ENCODE data around the gene RNF144A. TPM values are rescaled to one million over a fixed set of nuclear protein-coding genes. Genes with fewer than 3 reads are reported as not detected.

The RNF144A gene
- total RNA-seq, 1 experiment from 2014 or later: 13.0 TPM

GRCh38 chr2:6924101-6924923 lies 7.1 kb downstream of the RNF144A start:
- ATAC-seq (no peak), DNase-seq (ENCODE audit: low read depth, low spot score) (no peak)
- Histone ChIP-seq H3K9me3 (ENCODE audit: control insufficient read depth in 1 of 2, insufficient read depth in 1 of 2, low read depth in 1 of 2, low read length in 2 of 2) (no peaks in the 10 kb centered on the region), H4K20me1 (ENCODE audit: insufficient read depth) (no peaks in the 10 kb centered on the region), H3K9me2 (ENCODE audit: insufficient read depth) (no peaks in the 10 kb centered on the region), H3K27ac (ENCODE audit: low read depth, low read length) (no peak overlapping the region), H3K36me3 (ENCODE audit: control insufficient read depth in 1 of 2, insufficient read depth in 2 of 2, low read length in 2 of 2) (no peaks in the 10 kb centered on the region), H3K4me1 (ENCODE audit: control insufficient read depth in 1 of 2, insufficient read depth in 2 of 2, low read length in 2 of 2) (peaks cover 3 to 7% of the 10 kb centered on the region in 2 experiments; a peak in 3 of 4 replicates), H3K9ac (ENCODE audit: low read length) (no peak overlapping the region), H3K4me3 (replicated peaks in 1 of 2; ENCODE audit: low read depth in 1 of 2, low read length in 2 of 2) (no peak overlapping the region), H3K4me2 (ENCODE audit: low read length) (no peak overlapping the region), H3K79me2 (ENCODE audit: insufficient read depth, low read length) (peaks cover 3% of the 10 kb centered on the region), H3K27me3 (ENCODE audit: insufficient read depth, low read length) (no peaks in the 10 kb centered on the region), H2AFZ (ENCODE audit: low read depth, low read length, poor library complexity, severe bottlenecking) (no peak overlapping the region)
- ChIA-PET POLR2A (no interaction called here), RAD21 (ENCODE audit: low non-redundant PET in 1 of 2, low total read pairs in 2 of 2, uncharacterized antibody in 2 of 2, unreplicated experiment in 2 of 2) (no interaction called here), CTCF (no interaction called here)
- TF ChIP-seq ZBTB33 (IDR thresholded peaks at IDR 0.05; ENCODE audit: extremely low read depth, insufficient replicate concordance, low read length): no peak
- TF ChIP-seq CBX3 (IDR thresholded peaks at IDR 0.05; ENCODE audit: low read depth): no peak
- TF ChIP-seq EZH2phosphoT487 (IDR thresholded peaks at IDR 0.05; ENCODE audit: borderline replicate concordance): no peak
- TF ChIP-seq POLR2A (IDR thresholded peaks at IDR 0.05; ENCODE audit: borderline replicate concordance, extremely low read depth, insufficient read depth, insufficient read length): no peak
- TF ChIP-seq TCF7L2 (IDR thresholded peaks at IDR 0.05; ENCODE audit: borderline replicate concordance, extremely low read depth, insufficient read depth, insufficient read length): no peak
- no peak for TF ChIP-seq ZNF274 (IDR thresholded peaks at IDR 0.05; ENCODE audit: low read depth, low read length)
- no peak for TF ChIP-seq JUND (IDR thresholded peaks at IDR 0.05)
- no peak for TF ChIP-seq CEBPB (IDR thresholded peaks at IDR 0.05; ENCODE audit: low read depth)
- no peak for TF ChIP-seq SP1 (IDR thresholded peaks at IDR 0.05; ENCODE audit: low read depth)
- no peak for TF ChIP-seq RAD21 (IDR thresholded peaks at IDR 0.05; ENCODE audit: low read depth)
- no peak for TF ChIP-seq SIN3A (IDR thresholded peaks at IDR 0.05; ENCODE audit: low read depth)
- TF ChIP-seq YY1 (IDR thresholded peaks at IDR 0.05; ENCODE audit: extremely low read depth, insufficient replicate concordance, low read depth, low read length): no peak
- no peak for TF ChIP-seq EGR1 (IDR thresholded peaks at IDR 0.05; ENCODE audit: low read depth)
- TF ChIP-seq MAX (IDR thresholded peaks at IDR 0.05): no peak
- intact Hi-C loops (cut with micrococcal nuclease): no loop called here
- BruUV-seq (replicated peaks): no TSS peak

Data from HCT116 (cell line).